Caco-2 (cell line): ENCODE data around the gene COL17A1. TPM values are rescaled to one million over a fixed set of nuclear protein-coding genes. Genes with fewer than 3 reads are reported as not detected.

Experiments
- BruUV-seq: library from RNA; stranded (reverse); fragments of 400-500 nt; replicated peaks from 2 replicates; lab custom pipeline; 2021; lab: Mats Ljungman, UMichigan
- CTCF ChIA-PET: fragments of 300-600 bp; sonication (Branson Sonifier 250); formaldehyde crosslinking; loops from one replicate; lab custom pipeline; 2022; ENCODE audit warnings: antibody characterized with exemption; lab: Charles Lee
- POLR2A ChIA-PET: fragments of 300-600 bp; sonication (Branson Sonifier 250); formaldehyde crosslinking; loops from one replicate; lab custom pipeline; 2022; ENCODE audit warnings: antibody characterized with exemption; lab: Charles Lee
- DNase-seq, 2 experiments: peaks; one replicate each; pipeline versions ENCODE4 v3.0.0 to v3.0.0-alpha.2; 2020 to 2022
- H3K27me3 ChIP-seq: replicated peaks from 2 replicates; pipeline ENCODE4 v1.6.0; 2011; ENCODE audit warnings: low read length; ENCODE audit not compliant: control insufficient read depth, insufficient read depth
- H3K36me3 ChIP-seq: 2 replicates; pipeline ENCODE4 v1.5.1; 2011; ENCODE audit warnings: low read length; ENCODE audit not compliant: control insufficient read depth, insufficient read depth
- H3K4me1 ChIP-seq: fragments of 250-450 bp; sonication (Bioruptor Pico); 2 replicates; pipeline ENCODE4 v1.5.1; 2020; ENCODE audit warnings: mild to moderate bottlenecking
- H3K4me3 ChIP-seq: 2 replicates; pipeline ENCODE4 v1.5.1; 2011; ENCODE audit warnings: low read depth, mild to moderate bottlenecking, control low read depth, low read length
- H3K9me3 ChIP-seq: fragments of 250-450 bp; sonication (Bioruptor Pico); 2 replicates; pipeline ENCODE4 v1.5.1; 2020; ENCODE audit warnings: mild to moderate bottlenecking, moderate library complexity
- H3K27ac Mint-ChIP-seq: one replicate; pipeline ENCODE4 v1.8.0; 2022; ENCODE audit warnings: mixed read lengths; ENCODE audit not compliant: unreplicated experiment
- H3K27me3 Mint-ChIP-seq: one replicate; pipeline ENCODE4 v1.8.0; 2022; ENCODE audit warnings: mixed read lengths; ENCODE audit not compliant: insufficient read depth, unreplicated experiment
- H3K36me3 Mint-ChIP-seq: one replicate; pipeline ENCODE4 v1.8.0; 2022; ENCODE audit warnings: mild to moderate bottlenecking, mixed read lengths; ENCODE audit not compliant: insufficient read depth, unreplicated experiment
- H3K4me1 Mint-ChIP-seq: one replicate; pipeline ENCODE4 v1.8.0; 2022; ENCODE audit warnings: low read depth, mixed read lengths; ENCODE audit not compliant: unreplicated experiment
- H3K4me3 Mint-ChIP-seq: one replicate; pipeline ENCODE4 v1.8.0; 2022; ENCODE audit warnings: mild to moderate bottlenecking, moderate library complexity, mixed read lengths; ENCODE audit not compliant: unreplicated experiment
- H3K9me3 Mint-ChIP-seq: one replicate; pipeline ENCODE4 v1.8.0; 2022; ENCODE audit warnings: mixed read lengths; ENCODE audit not compliant: unreplicated experiment
- CTCF ChIP-seq, 2 experiments: fragments of 200-600 bp in 1 of 2; IDR thresholded peaks; 1 replicate in 1 of 2; 2 replicates in 1 of 2; pipeline versions ENCODE4 v1.5.1 to v1.8.0; 2011 to 2022; ENCODE audit warnings: antibody characterized with exemption in 1 of 2, control low read depth in 1 of 2, inconsistent platforms in 1 of 2, low read depth in 1 of 2, low read length in 1 of 2, mild to moderate bottlenecking in 1 of 2, moderate library complexity in 1 of 2; ENCODE audit not compliant: insufficient read depth in 1 of 2, severe bottlenecking in 1 of 2, unreplicated experiment in 1 of 2
- intact Hi-C: fragments of 100-400 bp; cut with micrococcal nuclease; formaldehyde crosslinking; loops from one replicate; pipeline ENCODE4 v1.10.0; 2022; ENCODE audit not compliant: unreplicated experiment
- total RNA-seq: library from RNA; stranded (reverse); gene quantifications from 2 replicates; pipeline ENCODE4 v1.2.3, GENCODE V29; 2022

The COL17A1 gene
- total RNA-seq, 1 experiment from 2014 or later = 0.45 TPM

- Histone ChIP-seq H3K9me3 (no peaks in the 10 kb centered on the region), H3K36me3 (no peaks in the 10 kb centered on the region), H3K27me3 (no peaks in the 10 kb centered on the region), H3K4me3 (no peak overlapping the region), H3K4me1 (no peaks in the 10 kb centered on the region; the same call in 1 of the 2 replicates)
- DNase-seq = no peak
- Mint-ChIP-seq H3K9me3 (no peaks in the 10 kb centered on the region), H3K4me3 (no peak overlapping the region), H3K27ac (no peak overlapping the region), H3K36me3 (peaks cover 7% of the 10 kb centered on the region), H3K27me3 (no peaks in the 10 kb centered on the region), H3K4me1 (no peaks in the 10 kb centered on the region)
- no peak for TF ChIP-seq CTCF (IDR thresholded peaks at IDR 0.05; ENCODE audit: insufficient read depth in 1 of 2, low read depth in 1 of 2, low read length in 1 of 2, severe bottlenecking in 1 of 2, unreplicated experiment in 1 of 2)
- BruUV-seq = no TSS peak
- intact Hi-C loops = no loop called here
- POLR2A ChIA-PET = no interaction called here
- CTCF ChIA-PET = no interaction called here
Measured at GRCh38 chr10:104040862-104041789, 44.6 kb downstream of the COL17A1 start.

GRCh38 chr10:104040382-104040781 lies 45.3 kb downstream of the COL17A1 start:
- Mint-ChIP-seq H3K4me3 (no peak overlapping the region), H3K9me3 (no peaks in the 10 kb centered on the region), H3K27ac (no peak overlapping the region), H3K27me3 (no peaks in the 10 kb centered on the region), H3K4me1 (no peaks in the 10 kb centered on the region), H3K36me3 (peaks cover 7% of the 10 kb centered on the region)
- intact Hi-C loops = no loop called here
- no peak for DNase-seq
- no TSS peak for BruUV-seq
- Histone ChIP-seq H3K4me3 (no peak overlapping the region), H3K36me3 (no peaks in the 10 kb centered on the region), H3K9me3 (no peaks in the 10 kb centered on the region), H3K4me1 (no peaks in the 10 kb centered on the region; the same call in 1 of the 2 replicates), H3K27me3 (no peaks in the 10 kb centered on the region)
- POLR2A ChIA-PET = no interaction called here
- no peak for TF ChIP-seq CTCF (IDR thresholded peaks at IDR 0.05; ENCODE audit: insufficient read depth in 1 of 2, low read depth in 1 of 2, low read length in 1 of 2, severe bottlenecking in 1 of 2, unreplicated experiment in 1 of 2)
- CTCF ChIA-PET = no interaction called here

- no peaks in the 10 kb centered on the region for H3K9me3 ChIP-seq
- ChIA-PET CTCF (no interaction called here), POLR2A (no interaction called here)
- no peaks in the 10 kb centered on the region for H3K36me3 ChIP-seq
- Mint-ChIP-seq H3K4me3 (no peak overlapping the region), H3K36me3 (peaks cover 13% of the 10 kb centered on the region), H3K4me1 (no peaks in the 10 kb centered on the region), H3K9me3 (no peaks in the 10 kb centered on the region), H3K27me3 (no peaks in the 10 kb centered on the region), H3K27ac (no peak overlapping the region)
- no TSS peak for BruUV-seq
- H3K4me1 ChIP-seq = no peaks in the 10 kb centered on the region
- TF ChIP-seq CTCF (IDR thresholded peaks at IDR 0.05; ENCODE audit: insufficient read depth in 1 of 2, low read depth in 1 of 2, low read length in 1 of 2, severe bottlenecking in 1 of 2, unreplicated experiment in 1 of 2) = no peak
- DNase-seq = no peak
- H3K27me3 ChIP-seq = no peaks in the 10 kb centered on the region
- H3K4me3 ChIP-seq = no peak overlapping the region
- intact Hi-C loops = no loop called here
Measured at GRCh38 chr10:104038958-104039752, 46.5 kb downstream of the COL17A1 start.
